Memory B cell (primary cell): Measurements from ENCODE around the gene SLC2A8.

Experiments
- ATAC-seq: fragments of 150-1000 bp; cut with Tn5 transposase; 2 replicates; pipeline ENCODE4 v1.10.0; 2021; ENCODE audit warnings: low read depth, mild to moderate bottlenecking, moderate library complexity
- DNase-seq, 2 donors: peaks; one replicate each; pipeline ENCODE4 v3.0.0; 2022; ENCODE audit warnings: low spot score in 2 of 2
- H3K27ac Mint-ChIP-seq: one replicate; pipeline ENCODE4 v1.8.0; 2022; ENCODE audit warnings: mild to moderate bottlenecking, moderate library complexity, mixed read lengths
- H3K27me3 Mint-ChIP-seq: one replicate; pipeline ENCODE4 v1.8.0; 2022; ENCODE audit warnings: mixed read lengths
- H3K36me3 Mint-ChIP-seq: one replicate; pipeline ENCODE4 v1.8.0; 2022; ENCODE audit warnings: mild to moderate bottlenecking, mixed read lengths
- H3K4me1 Mint-ChIP-seq: one replicate; pipeline ENCODE4 v1.8.0; 2022; ENCODE audit warnings: mixed read lengths
- H3K4me3 Mint-ChIP-seq: one replicate; pipeline ENCODE4 v1.8.0; 2022; ENCODE audit warnings: mild to moderate bottlenecking, moderate library complexity, mixed read lengths
- H3K9me3 Mint-ChIP-seq: one replicate; pipeline ENCODE4 v1.8.0; 2022; ENCODE audit warnings: mixed read lengths

The SLC2A8 gene

DNA sequence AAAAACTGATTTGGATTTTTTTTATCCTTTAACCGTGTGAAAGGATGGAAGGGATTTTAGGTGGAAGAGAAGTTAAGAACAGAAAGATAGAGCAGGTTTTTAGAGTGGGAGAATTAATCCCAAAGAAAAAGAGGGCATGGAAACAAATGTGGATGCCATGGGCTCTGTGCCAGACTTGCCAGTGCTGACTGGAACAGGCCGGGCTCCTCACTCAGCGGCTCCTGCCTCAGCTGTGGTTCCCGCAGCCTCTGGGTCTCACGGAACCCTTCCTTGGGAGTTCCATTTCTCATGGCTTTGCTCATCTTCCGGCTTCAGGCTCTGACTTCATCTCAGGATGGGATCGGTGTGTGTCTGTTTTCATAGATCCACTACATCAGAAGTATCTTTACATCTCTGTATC, 30.4 kb upstream of the SLC2A8 start:
- Mint-ChIP-seq H3K27me3 (peaks cover 8% of the 10 kb centered on the region), H3K27ac (no peak overlapping the region), H3K36me3 (peaks cover 9% of the 10 kb centered on the region), H3K4me3 (no peak overlapping the region), H3K4me1 (no peaks in the 10 kb centered on the region), H3K9me3 (no peaks in the 10 kb centered on the region)
- DNase-seq (no peak), ATAC-seq (no peak)

DNA sequence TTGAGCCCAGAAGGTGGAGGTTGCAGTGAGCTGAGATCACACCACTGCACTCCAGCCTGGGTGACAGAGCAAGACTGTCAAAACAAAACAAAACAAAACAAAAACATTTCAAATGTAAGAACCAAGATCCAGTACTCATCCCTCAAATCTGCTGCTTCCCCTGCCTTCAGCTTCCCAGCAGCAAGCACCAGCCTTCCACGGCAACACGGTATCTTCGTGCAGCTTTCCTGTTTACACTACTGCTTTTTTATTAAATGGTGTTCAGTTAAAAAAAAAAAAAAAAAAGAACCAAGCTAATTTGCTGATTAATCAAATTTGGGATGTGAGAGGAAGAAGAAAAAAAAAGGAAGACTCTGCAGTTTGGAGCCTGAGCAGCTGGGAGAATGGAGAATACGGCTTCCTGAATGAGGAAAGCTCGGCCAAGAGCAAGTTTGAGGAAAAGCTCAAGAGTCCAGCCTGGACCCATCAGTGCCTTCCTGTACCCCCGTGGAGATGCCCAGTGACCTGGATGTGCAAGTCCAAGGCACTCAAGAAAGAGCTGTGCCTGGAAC, 28.0 kb upstream of the SLC2A8 start:
- ATAC-seq, result no peak
- H3K36me3 Mint-ChIP-seq, result peaks cover 9% of the 10 kb centered on the region

GRCh38 chr9:127369428-127369827, 27.5 kb upstream of the SLC2A8 start:
- Mint-ChIP-seq H3K27me3 (peaks cover 10% of the 10 kb centered on the region), H3K4me3 (no peak overlapping the region), H3K4me1 (no peaks in the 10 kb centered on the region), H3K36me3 (peaks cover 6% of the 10 kb centered on the region), H3K9me3 (no peaks in the 10 kb centered on the region), H3K27ac (no peak overlapping the region)
- ATAC-seq (no peak), DNase-seq (no peak)

More for the DNA sequence above, 28.0 kb upstream of the SLC2A8 start:
- H3K27me3 Mint-ChIP-seq, result peaks cover 10% of the 10 kb centered on the region
- no peak for DNase-seq
- no peak overlapping the region for H3K27ac Mint-ChIP-seq
- H3K4me3 Mint-ChIP-seq, result no peak overlapping the region
- H3K4me1 Mint-ChIP-seq, result no peaks in the 10 kb centered on the region
- no peaks in the 10 kb centered on the region for H3K9me3 Mint-ChIP-seq

DNA sequence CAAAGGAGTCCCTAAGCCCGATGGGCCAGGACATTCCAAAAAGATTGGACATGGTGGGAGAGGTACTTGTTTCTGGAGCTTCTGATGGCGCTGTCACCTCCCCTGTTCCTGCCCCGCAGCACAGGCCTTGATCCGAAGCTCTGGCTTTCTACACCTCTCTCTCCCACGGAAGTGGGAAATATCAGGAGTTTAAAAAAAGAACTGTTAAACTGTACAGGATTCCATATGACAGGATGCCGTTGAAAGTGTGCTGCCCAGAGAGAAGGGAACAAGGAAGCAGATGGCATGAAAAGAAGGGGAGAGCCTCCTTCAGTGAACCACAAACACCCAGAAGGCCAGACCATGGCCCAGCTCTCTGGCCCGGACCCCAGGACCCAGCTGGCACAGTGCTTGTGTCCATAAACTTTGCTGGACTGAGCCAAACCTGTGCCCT, 26.8 kb upstream of the SLC2A8 start:
- Mint-ChIP-seq H3K27ac (no peak overlapping the region), H3K4me1 (no peaks in the 10 kb centered on the region), H3K9me3 (no peaks in the 10 kb centered on the region), H3K27me3 (peaks cover 10% of the 10 kb centered on the region), H3K36me3 (peaks cover 6% of the 10 kb centered on the region), H3K4me3 (no peak overlapping the region)
- ATAC-seq (no peak), DNase-seq (no peak)

DNA sequence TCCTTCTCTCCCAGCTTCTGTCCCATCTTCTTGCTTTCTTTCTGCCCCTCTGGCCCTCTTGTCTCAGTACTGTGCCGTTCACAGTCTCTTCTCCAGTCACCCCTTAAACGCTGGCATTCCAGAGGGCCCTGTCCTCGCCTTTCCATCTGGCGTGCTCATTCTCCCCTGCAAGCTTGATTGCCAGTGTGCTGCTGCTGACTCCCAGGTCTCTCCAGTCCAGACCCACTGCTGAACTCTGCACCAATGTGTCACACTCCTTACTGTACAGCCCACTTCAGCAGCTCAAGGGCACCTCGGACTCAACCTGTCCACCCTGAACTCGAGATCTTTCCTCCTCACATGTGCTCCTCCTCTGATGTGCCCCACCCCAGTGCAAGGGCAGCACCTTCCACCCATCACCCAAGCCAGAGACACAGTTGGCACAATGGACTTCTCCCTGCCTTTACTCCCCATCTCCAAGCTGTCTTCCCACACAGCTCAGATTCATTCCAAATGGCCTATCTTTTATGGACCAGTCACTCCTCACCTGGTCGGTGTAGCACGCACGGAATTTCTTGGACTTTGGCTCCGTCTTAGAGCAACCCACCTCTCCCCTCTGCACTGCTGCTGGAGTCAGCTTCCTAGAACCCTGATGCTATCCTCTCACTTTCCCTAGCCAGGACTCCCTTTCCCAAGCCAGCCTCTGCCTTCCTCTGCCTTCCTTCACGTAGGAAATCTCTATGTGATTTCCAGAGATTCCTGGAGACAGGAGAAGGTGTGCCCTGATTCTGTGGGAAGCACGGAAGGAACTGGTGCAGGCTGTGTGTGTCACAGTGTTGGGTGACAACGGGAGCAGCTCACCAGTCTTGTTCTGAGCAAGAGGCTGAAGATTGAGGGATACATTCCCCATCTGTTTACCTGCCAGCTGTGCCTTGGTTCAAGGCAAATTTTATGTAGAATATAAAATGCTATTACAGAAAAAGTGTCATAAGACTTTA, 26.0 kb upstream of the SLC2A8 start:
- DNase-seq, result no peak
- H3K4me1 Mint-ChIP-seq, result no peaks in the 10 kb centered on the region
- no peak overlapping the region for H3K4me3 Mint-ChIP-seq
- H3K9me3 Mint-ChIP-seq, result no peaks in the 10 kb centered on the region
- ATAC-seq, result no peak
- H3K36me3 Mint-ChIP-seq, result peaks cover 6% of the 10 kb centered on the region
- H3K27me3 Mint-ChIP-seq, result peaks cover 10% of the 10 kb centered on the region
- H3K27ac Mint-ChIP-seq, result no peak overlapping the region

DNA sequence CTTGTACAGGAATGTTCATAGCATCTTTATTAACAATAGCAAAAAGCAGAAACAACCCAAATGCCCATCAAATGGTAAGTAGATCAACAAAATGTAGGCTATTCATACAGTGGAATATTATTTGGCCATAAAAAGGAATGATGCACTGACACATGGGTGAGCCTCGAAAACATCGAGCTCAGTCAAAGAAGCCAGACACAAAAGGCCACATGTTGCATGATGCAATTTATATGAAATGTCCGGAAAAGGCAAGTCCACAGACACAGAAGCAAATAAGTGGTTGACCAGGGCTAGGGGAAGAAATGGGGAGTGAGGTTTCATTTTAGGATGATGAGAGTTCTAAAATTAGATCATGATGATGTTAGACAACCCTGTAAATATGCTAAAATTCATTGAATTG, 16.5 kb upstream of the SLC2A8 start:
- ATAC-seq (no peak), DNase-seq (no peak)
- no peak overlapping the region for H3K4me3 Mint-ChIP-seq
- H3K27ac Mint-ChIP-seq, result no peak overlapping the region
- no peaks in the 10 kb centered on the region for H3K4me1 Mint-ChIP-seq
- peaks cover 9% of the 10 kb centered on the region for H3K27me3 Mint-ChIP-seq
- no peaks in the 10 kb centered on the region for H3K36me3 Mint-ChIP-seq
- peaks cover 4% of the 10 kb centered on the region for H3K9me3 Mint-ChIP-seq

GRCh38 chr9:127382541-127382940, 14.4 kb upstream of the SLC2A8 start:
- Mint-ChIP-seq H3K27me3 (peaks cover 16% of the 10 kb centered on the region), H3K4me1 (no peaks in the 10 kb centered on the region), H3K4me3 (no peak overlapping the region), H3K36me3 (no peaks in the 10 kb centered on the region), H3K9me3 (peaks cover 4% of the 10 kb centered on the region), H3K27ac (no peak overlapping the region)
- DNase-seq (no peak), ATAC-seq (no peak)

DNA sequence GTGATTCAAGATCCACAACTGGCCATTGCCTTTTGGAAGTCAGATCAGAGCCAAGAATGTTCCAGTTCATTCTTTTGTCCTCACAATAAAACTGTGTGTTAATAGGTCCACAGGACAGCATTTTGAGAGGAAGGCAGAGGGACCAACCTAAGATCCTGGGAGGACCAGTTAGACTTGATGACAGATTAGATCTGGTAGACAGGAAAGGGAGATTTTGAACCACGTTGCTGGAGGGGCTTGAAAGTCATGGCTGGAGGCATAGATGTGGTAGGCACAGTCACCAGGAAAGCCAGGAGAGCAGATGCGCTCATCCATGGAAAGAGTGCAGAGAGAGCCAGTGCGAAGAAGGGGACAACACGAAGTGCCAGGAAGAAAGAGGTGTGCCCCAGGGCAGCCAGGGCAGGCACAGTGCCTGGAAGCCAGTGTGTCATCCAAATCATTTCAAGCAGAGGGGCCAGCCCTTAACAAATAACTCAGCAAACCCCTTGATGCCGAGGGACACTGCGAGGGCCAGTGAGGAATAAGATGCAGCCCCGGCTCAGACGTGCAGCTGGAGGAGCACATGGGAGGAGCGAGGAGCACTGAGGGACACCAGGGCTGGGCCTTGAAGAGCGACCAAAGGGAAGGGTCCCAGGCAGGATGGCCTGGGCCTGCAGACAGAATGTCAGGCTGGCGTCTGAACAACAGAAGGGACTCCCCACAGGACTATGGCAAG, 12.8 kb upstream of the SLC2A8 start:
- H3K27ac Mint-ChIP-seq, result no peak overlapping the region
- DNase-seq, result no peak
- H3K4me1 Mint-ChIP-seq, result peaks cover 8% of the 10 kb centered on the region
- H3K9me3 Mint-ChIP-seq, result peaks cover 3% of the 10 kb centered on the region
- ATAC-seq, result no peak
- no peak overlapping the region for H3K4me3 Mint-ChIP-seq
- H3K36me3 Mint-ChIP-seq, result no peaks in the 10 kb centered on the region
- H3K27me3 Mint-ChIP-seq, result peaks cover 16% of the 10 kb centered on the region

- Mint-ChIP-seq H3K27ac (no peak overlapping the region), H3K27me3 (peaks cover 16% of the 10 kb centered on the region), H3K36me3 (no peaks in the 10 kb centered on the region), H3K4me3 (no peak overlapping the region), H3K9me3 (peaks cover 3% of the 10 kb centered on the region), H3K4me1 (peaks cover 8% of the 10 kb centered on the region)
- ATAC-seq (no peak), DNase-seq (no peak)
Observed at GRCh38 chr9:127384901-127385300, 12.1 kb upstream of the SLC2A8 start.

GRCh38 chr9:127386249-127386648, 10.7 kb upstream of the SLC2A8 start:
- Mint-ChIP-seq H3K27ac (no peak overlapping the region), H3K36me3 (no peaks in the 10 kb centered on the region), H3K27me3 (peaks cover 16% of the 10 kb centered on the region), H3K9me3 (no peaks in the 10 kb centered on the region), H3K4me3 (no peak overlapping the region), H3K4me1 (peaks cover 8% of the 10 kb centered on the region)
- DNase-seq (no peak), ATAC-seq (no peak)

GRCh38 chr9:127386981-127387380, 10.0 kb upstream of the SLC2A8 start:
- H3K36me3 Mint-ChIP-seq, result no peaks in the 10 kb centered on the region
- no peak for ATAC-seq

GRCh38 chr9:127388037-127388855, 8.7 kb upstream of the SLC2A8 start:
- Mint-ChIP-seq H3K9me3 (no peaks in the 10 kb centered on the region), H3K4me3 (no peak overlapping the region), H3K36me3 (no peaks in the 10 kb centered on the region), H3K4me1 (peaks cover 8% of the 10 kb centered on the region), H3K27me3 (peaks cover 16% of the 10 kb centered on the region), H3K27ac (peak overlapping the region; percentile 14)
- DNase-seq, result no peak
- ATAC-seq, result peak; percentile 98

More at GRCh38 chr9:127386981-127387380, 10.0 kb upstream of the SLC2A8 start:
- Mint-ChIP-seq H3K4me3 (no peak overlapping the region), H3K9me3 (no peaks in the 10 kb centered on the region), H3K4me1 (peaks cover 8% of the 10 kb centered on the region), H3K27ac (no peak overlapping the region), H3K27me3 (peaks cover 16% of the 10 kb centered on the region)
- no peak for DNase-seq

- DNase-seq (no peak), ATAC-seq (no peak)
- peaks cover 16% of the 10 kb centered on the region for H3K27me3 Mint-ChIP-seq
- H3K4me1 Mint-ChIP-seq, result peaks cover 8% of the 10 kb centered on the region
- H3K27ac Mint-ChIP-seq, result peak overlapping the region; percentile 14
- H3K4me3 Mint-ChIP-seq, result no peak overlapping the region
- no peaks in the 10 kb centered on the region for H3K9me3 Mint-ChIP-seq
- no peaks in the 10 kb centered on the region for H3K36me3 Mint-ChIP-seq
Observed at GRCh38 chr9:127388856-127389238, 8.1 kb upstream of the SLC2A8 start.
